Activated CD4-positive, alpha-beta memory T cell treated with anti-CD3 and anti-CD28 coated beads for 36 hours (primary cell): Measurements from ENCODE around the gene IQGAP3. TPM values are rescaled to one million over a fixed set of nuclear protein-coding genes. Genes with fewer than 3 reads are reported as not detected.
A peak's percentile ranks its signal among the peaks of the same experiment; 100 is the strongest.

Source experiments
- CTCF ChIA-PET: fragments of 350-600 bp; sonication (Branson Sonifier 250); formaldehyde crosslinking; loops from one replicate; lab custom pipeline; 2021; ENCODE audit warnings: antibody characterized with exemption, inconsistent platforms; lab: Charles Lee
- POLR2A ChIA-PET: fragments of 350-600 bp; sonication (Branson Sonifier 250); formaldehyde crosslinking; loops from one replicate; lab custom pipeline; 2021; ENCODE audit warnings: antibody characterized with exemption; lab: Charles Lee
- DNase-seq: peaks from one replicate; pipeline ENCODE4 v3.0.0-alpha.2; 2020
- H3K27ac Mint-ChIP-seq: one replicate; pipeline ENCODE4 v1.8.0; 2021; ENCODE audit warnings: mixed read lengths
- H3K27me3 Mint-ChIP-seq: one replicate; pipeline ENCODE4 v1.8.0; 2021; ENCODE audit warnings: mixed read lengths
- H3K36me3 Mint-ChIP-seq: one replicate; pipeline ENCODE4 v1.8.0; 2021; ENCODE audit warnings: mixed read lengths
- H3K4me1 Mint-ChIP-seq: one replicate; pipeline ENCODE4 v1.8.0; 2021; ENCODE audit warnings: low read depth, mixed read lengths
- H3K4me3 Mint-ChIP-seq: one replicate; pipeline ENCODE4 v1.8.0; 2021; ENCODE audit warnings: mild to moderate bottlenecking, mixed read lengths
- H3K9me3 Mint-ChIP-seq: one replicate; pipeline ENCODE4 v1.8.0; 2021; ENCODE audit warnings: mixed read lengths
- intact Hi-C: fragments of 100-400 bp; cut with micrococcal nuclease; formaldehyde crosslinking; loops from one replicate; pipeline ENCODE4 v1.15.1; 2023
- total RNA-seq, 2 experiments: library from RNA; stranded (reverse); gene quantifications; one replicate each; pipeline ENCODE4 v1.2.3, GENCODE V29; 2021

IQGAP3 gene
- total RNA-seq, 2 experiments from 2014 or later, result 16.9 to 19.3 TPM

GRCh38 chr1:156506450-156506849, 65.9 kb downstream of the IQGAP3 start:
- no peaks in the 10 kb centered on the region for H3K27me3 Mint-ChIP-seq
- ChIA-PET POLR2A (no interaction called here), CTCF (no interaction called here)
- H3K4me1 Mint-ChIP-seq, result peaks cover 80% of the 10 kb centered on the region
- H3K9me3 Mint-ChIP-seq, result no peaks in the 10 kb centered on the region
- no peaks in the 10 kb centered on the region for H3K36me3 Mint-ChIP-seq
- peak overlapping the region; percentile 98 for H3K27ac Mint-ChIP-seq
- intact Hi-C loops, result loop anchor here (5.0 to 10.0 kb wide), 2 partner anchors 412 to 649 kb away; partner anchors contain the start of genes GON4L and SYT11
- no peak overlapping the region for H3K4me3 Mint-ChIP-seq
- no peak for DNase-seq

DNA sequence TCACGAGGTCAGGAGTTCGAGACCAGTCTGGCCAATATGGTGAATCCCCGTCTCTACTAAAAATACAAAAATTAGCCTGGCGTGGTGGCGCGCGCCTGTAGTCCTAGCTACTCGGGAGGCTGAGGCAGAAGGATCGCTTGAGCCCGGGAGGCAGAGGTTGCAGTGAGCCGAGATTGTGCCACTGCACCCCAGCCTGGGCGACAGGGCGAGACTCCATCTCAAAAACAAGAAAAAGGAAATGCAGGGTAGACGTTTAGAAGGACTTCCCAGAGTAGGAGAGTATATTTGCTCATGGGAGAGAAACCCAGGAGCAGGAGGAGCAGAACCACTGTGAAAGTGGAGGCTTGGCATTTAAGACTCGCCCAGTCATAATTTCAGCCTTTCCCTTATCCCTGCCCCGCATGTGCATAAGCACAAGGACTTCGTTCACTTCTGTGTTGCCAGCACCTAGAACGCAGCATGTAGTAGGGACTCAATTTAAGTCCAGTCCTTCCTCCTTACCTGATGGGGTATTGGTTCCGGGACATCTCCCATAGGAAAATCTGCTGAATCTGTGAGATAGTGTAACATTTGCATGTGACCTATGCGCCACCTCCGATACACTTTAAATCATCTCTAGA, 66.6 kb downstream of the IQGAP3 start:
- peak overlapping the region; percentile 73 for H3K4me3 Mint-ChIP-seq
- H3K9me3 Mint-ChIP-seq, result no peaks in the 10 kb centered on the region
- ChIA-PET POLR2A (interaction anchor here (0.7 to 7.8 kb wide), 4 partner anchors 15 to 48 kb away, joined by 3 to 103 read pairs (median 4); no protein-coding TSS in a partner anchor), CTCF (interaction anchor here (1.1 to 11.4 kb wide), 4 partner anchors 23 to 222 kb away, joined by 3 to 180 read pairs (median 4); partner anchors contain the start of gene METTL25B)
- no peaks in the 10 kb centered on the region for H3K27me3 Mint-ChIP-seq
- intact Hi-C loops, result loop anchor here (1.0 to 10.0 kb wide), 4 partner anchors 48 to 648 kb away; partner anchors contain the start of genes GON4L, MRPL24 and SYT11
- peaks cover 76% of the 10 kb centered on the region for H3K4me1 Mint-ChIP-seq
- no peak for DNase-seq
- H3K36me3 Mint-ChIP-seq, result no peaks in the 10 kb centered on the region
- H3K27ac Mint-ChIP-seq, result peak overlapping the region; percentile 98

DNA sequence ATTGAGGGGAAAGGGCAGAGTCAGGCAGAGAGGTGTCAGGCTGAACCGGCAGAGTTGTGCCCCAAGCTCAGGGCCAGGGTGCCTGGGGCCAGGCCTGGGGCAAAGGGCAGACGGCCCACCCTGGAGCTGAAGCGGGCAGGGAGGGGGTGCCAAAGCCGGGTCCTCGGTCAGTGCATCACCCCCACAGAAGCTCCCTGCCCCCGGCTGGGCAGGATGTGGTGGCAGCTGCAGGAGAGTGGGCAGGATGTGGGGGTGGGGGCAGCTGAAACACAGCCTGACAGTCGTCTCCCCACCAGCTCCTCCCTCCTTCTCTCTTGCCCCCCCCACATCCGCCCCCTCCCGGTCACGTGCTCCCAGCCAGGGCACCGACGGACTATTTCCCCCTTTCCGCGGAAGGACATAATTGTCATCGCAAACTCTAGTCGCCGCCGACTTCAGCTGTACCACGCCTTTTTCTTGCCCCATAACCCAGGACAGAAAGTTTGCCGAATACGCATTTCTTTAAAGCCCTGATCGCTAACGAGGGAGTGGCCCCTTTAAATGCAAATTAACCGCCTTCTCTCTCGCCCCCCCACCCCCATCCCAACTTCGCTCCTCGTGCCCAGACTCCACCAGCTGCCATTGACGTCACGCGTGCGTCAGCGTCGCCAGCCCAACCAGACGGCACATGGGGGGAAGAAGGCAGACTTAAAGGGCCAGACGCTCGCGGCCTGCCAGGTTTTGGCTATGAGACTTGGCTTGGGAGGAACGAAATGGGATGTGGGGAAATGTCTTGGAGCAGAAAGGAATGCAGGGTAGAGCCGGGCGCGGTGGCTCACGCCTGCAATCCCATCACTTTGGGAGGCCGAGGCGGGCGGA, 67.3 kb downstream of the IQGAP3 start:
- peak overlapping the region; percentile 73 for H3K4me3 Mint-ChIP-seq
- no peaks in the 10 kb centered on the region for H3K27me3 Mint-ChIP-seq
- peak; percentile 99 for DNase-seq
- H3K9me3 Mint-ChIP-seq, result no peaks in the 10 kb centered on the region
- CTCF ChIA-PET, result interaction anchor here (1.1 to 11.4 kb wide), 6 partner anchors 23 to 223 kb away, joined by 3 to 180 read pairs (median 4); partner anchors contain the start of gene METTL25B
- H3K4me1 Mint-ChIP-seq, result peaks cover 69% of the 10 kb centered on the region
- intact Hi-C loops, result loop anchor here (1.0 to 10.0 kb wide), 8 partner anchors 48 to 648 kb away; partner anchors contain the start of genes CCT3, GON4L, GPATCH4 and IQGAP3
- POLR2A ChIA-PET, result interaction anchor here (0.6 to 7.8 kb wide), 7 partner anchors 14 to 242 kb away, joined by 3 to 103 read pairs (median 3); no protein-coding TSS in a partner anchor
- H3K36me3 Mint-ChIP-seq, result no peaks in the 10 kb centered on the region
- peak overlapping the region; percentile 98 for H3K27ac Mint-ChIP-seq

DNA sequence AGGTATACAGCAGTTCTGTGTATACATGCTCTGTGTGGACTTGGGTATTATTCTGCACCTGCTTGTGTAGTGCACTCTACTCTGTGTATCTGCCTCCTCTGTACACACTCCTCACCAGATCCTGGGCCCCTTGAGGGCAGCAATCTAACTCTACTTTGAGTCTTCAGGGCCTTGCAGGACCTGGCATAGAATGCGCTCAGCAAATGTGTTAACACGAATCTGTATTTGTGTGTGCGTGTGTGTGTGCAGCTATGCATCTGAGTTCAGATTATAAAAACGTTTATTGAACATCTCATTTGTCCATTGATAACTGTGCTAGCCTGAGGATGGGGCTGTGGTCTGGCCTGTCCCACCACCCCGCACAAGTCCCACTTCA, 67.9 kb downstream of the IQGAP3 start:
- DNase-seq, result peak; percentile 58
- Mint-ChIP-seq H3K27ac (peak overlapping the region; percentile 98), H3K36me3 (no peaks in the 10 kb centered on the region), H3K4me1 (peaks cover 67% of the 10 kb centered on the region), H3K9me3 (no peaks in the 10 kb centered on the region), H3K27me3 (no peaks in the 10 kb centered on the region), H3K4me3 (peak overlapping the region; percentile 73)
- POLR2A ChIA-PET, result interaction anchor here (0.6 to 7.8 kb wide), 7 partner anchors 14 to 243 kb away, joined by 3 to 103 read pairs (median 3); no protein-coding TSS in a partner anchor
- CTCF ChIA-PET, result interaction anchor here (1.1 to 11.4 kb wide), 7 partner anchors 14 to 223 kb away, joined by 3 to 180 read pairs (median 5); partner anchors contain the start of gene METTL25B
- intact Hi-C loops, result loop anchor here (5.0 to 10.0 kb wide), 5 partner anchors 68 to 410 kb away; partner anchors contain the start of genes CCT3, GPATCH4, IQGAP3 and PMF1

DNA sequence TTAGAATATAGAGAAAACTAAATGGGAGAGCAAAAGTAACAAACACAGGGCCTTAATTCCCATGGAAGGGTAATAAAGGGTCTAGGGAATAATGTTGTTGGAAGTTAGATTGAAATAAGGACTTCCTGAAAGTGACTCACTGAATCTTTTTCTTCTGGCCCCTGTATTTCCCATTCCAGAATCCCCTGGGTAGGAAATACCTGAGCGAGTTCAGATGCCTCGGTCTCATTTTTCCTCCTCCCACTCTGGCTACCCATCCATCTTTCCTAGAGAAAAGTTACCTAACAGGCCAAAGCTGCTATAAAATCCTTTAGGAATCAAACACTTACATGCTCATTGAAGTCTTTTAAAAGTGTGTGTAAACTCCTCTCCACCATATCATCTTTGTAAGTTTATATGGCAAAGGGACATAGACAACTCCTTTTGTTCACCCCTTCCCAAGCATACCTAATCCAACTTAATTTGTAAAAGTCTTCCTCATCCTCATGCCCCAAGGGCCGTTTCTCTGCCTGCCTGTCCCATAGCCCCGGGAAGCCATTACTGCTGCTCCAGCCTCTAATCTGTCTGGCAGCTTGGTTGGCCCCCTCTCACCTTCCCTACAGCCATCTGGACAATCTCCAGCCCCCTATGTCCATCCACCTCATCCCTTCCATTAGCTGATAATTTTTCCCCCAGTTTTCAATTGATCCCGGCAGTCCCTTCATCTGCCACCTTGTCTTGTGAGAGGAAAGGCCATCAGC, 68.5 kb downstream of the IQGAP3 start:
- ChIA-PET POLR2A (interaction anchor here (0.6 to 7.8 kb wide), 5 partner anchors 13 to 47 kb away, joined by 3 to 103 read pairs (median 3); no protein-coding TSS in a partner anchor), CTCF (interaction anchor here (1.2 to 11.4 kb wide), 6 partner anchors 14 to 82 kb away, joined by 3 to 180 read pairs (median 5); no protein-coding TSS in a partner anchor)
- intact Hi-C loops, result loop anchor here (5.0 to 10.0 kb wide), 5 partner anchors 68 to 409 kb away; partner anchors contain the start of genes CCT3, GPATCH4, IQGAP3 and PMF1
- Mint-ChIP-seq H3K27me3 (no peaks in the 10 kb centered on the region), H3K9me3 (no peaks in the 10 kb centered on the region), H3K4me1 (peaks cover 66% of the 10 kb centered on the region), H3K27ac (peak overlapping the region; percentile 98), H3K36me3 (no peaks in the 10 kb centered on the region), H3K4me3 (peak overlapping the region; percentile 73)
- DNase-seq, result no peak

GRCh38 chr1:156502894-156503697, 69.3 kb downstream of the IQGAP3 start:
- Mint-ChIP-seq H3K27ac (peak overlapping the region; percentile 91), H3K9me3 (no peaks in the 10 kb centered on the region), H3K27me3 (no peaks in the 10 kb centered on the region), H3K36me3 (no peaks in the 10 kb centered on the region), H3K4me1 (peaks cover 67% of the 10 kb centered on the region), H3K4me3 (no peak overlapping the region)
- ChIA-PET CTCF (interaction anchor here (0.9 to 11.4 kb wide), 6 partner anchors 13 to 223 kb away, joined by 3 to 180 read pairs (median 7); no protein-coding TSS in a partner anchor), POLR2A (interaction anchor here (1.1 to 7.8 kb wide), 3 partner anchors 13 to 46 kb away, joined by 3 to 103 read pairs (median 3); no protein-coding TSS in a partner anchor)
- DNase-seq, result no peak
- intact Hi-C loops, result loop anchor here (5.0 to 10.0 kb wide), 5 partner anchors 69 to 408 kb away; partner anchors contain the start of genes CCT3, GPATCH4, IQGAP3 and PMF1

DNA sequence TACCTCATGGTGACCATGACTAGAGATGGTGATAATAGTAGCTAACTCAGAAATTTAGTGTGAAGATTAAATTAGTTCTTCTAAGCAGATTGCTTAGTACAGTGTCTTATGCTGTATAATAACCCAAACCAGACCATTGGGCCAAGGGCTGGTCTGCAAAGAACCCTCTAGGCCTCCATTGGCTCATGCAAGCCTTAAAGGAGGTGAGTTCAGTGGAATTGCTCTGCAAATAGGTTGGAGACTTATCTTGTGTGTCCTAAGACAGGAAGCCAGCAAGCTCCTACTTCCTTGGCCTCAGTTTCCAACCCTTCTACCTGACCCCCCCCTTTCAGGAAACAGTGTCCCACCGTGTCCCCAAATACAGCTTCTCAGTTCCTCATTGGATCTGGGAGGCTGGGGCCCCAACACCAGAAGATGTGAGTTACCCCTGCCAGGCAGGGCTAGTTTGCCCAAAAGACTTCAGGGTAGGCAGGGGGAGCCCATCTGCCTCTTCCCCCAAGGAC, 69.9 kb downstream of the IQGAP3 start:
- intact Hi-C loops, result loop anchor here (5.0 to 10.0 kb wide), 5 partner anchors 70 to 408 kb away; partner anchors contain the start of genes CCT3, GPATCH4, IQGAP3 and PMF1
- Mint-ChIP-seq H3K27me3 (no peaks in the 10 kb centered on the region), H3K4me3 (peak overlapping the region; percentile 70), H3K36me3 (no peaks in the 10 kb centered on the region), H3K27ac (peak overlapping the region; percentile 91), H3K4me1 (peaks cover 69% of the 10 kb centered on the region), H3K9me3 (no peaks in the 10 kb centered on the region)
- CTCF ChIA-PET, result interaction anchor here (0.9 to 11.4 kb wide), 8 partner anchors 12 to 224 kb away, joined by 3 to 180 read pairs (median 7); partner anchors contain the start of gene GPATCH4
- DNase-seq, result no peak
- POLR2A ChIA-PET, result interaction anchor here (1.1 to 7.8 kb wide), 4 partner anchors 12 to 45 kb away, joined by 3 to 103 read pairs (median 8); no protein-coding TSS in a partner anchor

DNA sequence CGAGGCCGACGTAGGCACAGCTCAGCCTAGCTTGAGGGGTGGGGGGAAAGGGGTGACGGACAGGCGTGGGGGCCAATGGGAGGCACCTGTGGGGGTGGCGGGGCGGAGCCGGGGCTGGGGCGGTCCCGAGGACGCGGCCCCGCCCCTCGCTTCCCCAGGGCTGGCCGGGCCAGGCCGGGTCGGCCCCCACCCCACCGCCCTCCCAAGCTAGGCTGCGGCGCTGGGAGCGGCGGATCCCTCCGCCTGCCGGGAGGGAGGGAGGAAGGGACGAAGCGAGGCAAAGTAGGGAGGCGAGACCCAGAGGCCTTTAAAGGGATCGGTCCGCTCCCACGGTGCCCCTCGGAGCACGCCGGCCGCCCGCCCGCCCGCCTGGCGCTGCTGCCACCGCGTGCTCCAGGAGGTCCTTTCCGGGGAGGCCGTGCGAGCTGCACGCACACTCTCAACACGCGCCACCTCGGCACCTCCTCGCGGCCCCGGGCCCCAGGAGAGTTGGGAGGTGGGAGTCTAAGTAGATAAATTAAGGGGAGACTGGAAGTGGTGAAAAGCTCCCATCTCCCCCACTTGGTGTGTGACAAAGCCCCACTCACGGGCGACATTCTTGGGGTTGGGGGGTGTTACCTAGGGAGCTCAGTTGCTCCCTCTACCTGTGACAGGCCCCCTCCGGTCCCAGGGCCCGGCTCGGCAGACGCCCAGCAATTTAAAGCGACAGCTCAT, 71.4 kb downstream of the IQGAP3 start:
- CTCF ChIA-PET, result interaction anchor here (0.6 to 11.4 kb wide), 19 partner anchors 8 to 123 kb away, joined by 3 to 180 read pairs (median 5); partner anchors contain the start of genes GPATCH4 and NAXE
- no peaks in the 10 kb centered on the region for H3K27me3 Mint-ChIP-seq
- DNase-seq, result peak; percentile 95
- POLR2A ChIA-PET, result interaction anchor here (0.8 to 7.8 kb wide), 14 partner anchors 10 to 288 kb away, joined by 3 to 103 read pairs (median 6); partner anchors contain the start of genes MRPL24, NAXE and PMF1
- peaks cover 74% of the 10 kb centered on the region for H3K4me1 Mint-ChIP-seq
- intact Hi-C loops, result loop anchor here (1.0 to 10.0 kb wide), 8 partner anchors 12 to 406 kb away; partner anchors contain the start of genes CCT3, GPATCH4, IQGAP3 and PMF1
- no peaks in the 10 kb centered on the region for H3K9me3 Mint-ChIP-seq
- H3K27ac Mint-ChIP-seq, result peak overlapping the region; percentile 91
- no peaks in the 10 kb centered on the region for H3K36me3 Mint-ChIP-seq
- H3K4me3 Mint-ChIP-seq, result peak overlapping the region; percentile 92

GRCh38 chr1:156500543-156500792, 71.9 kb downstream of the IQGAP3 start, which contains the start of gene MEF2D:
TSS of gene MEF2D (minus strand) at chr1:156500775. CDS start at chr1:156483292, 17,483 bp downstream.
- DNase-seq, result no peak
- peaks cover 73% of the 10 kb centered on the region for H3K4me1 Mint-ChIP-seq
- intact Hi-C loops, result loop anchor here (1.0 to 10.0 kb wide), 6 partner anchors 11 to 406 kb away; partner anchors contain the start of genes CCT3, GPATCH4, IQGAP3 and PMF1
- H3K4me3 Mint-ChIP-seq, result peak within 1 kb of the TSS; percentile 92
- H3K27ac Mint-ChIP-seq, result peak within 1 kb of the TSS; percentile 91
- POLR2A ChIA-PET, result interaction anchor here (0.9 to 7.8 kb wide), 12 partner anchors 10 to 221 kb away, joined by 3 to 103 read pairs (median 6); partner anchors contain the start of gene NAXE
- CTCF ChIA-PET, result interaction anchor here (1.0 to 11.4 kb wide), 11 partner anchors 9 to 124 kb away, joined by 3 to 180 read pairs (median 7); partner anchors contain the start of genes GPATCH4 and NAXE
- H3K27me3 Mint-ChIP-seq, result no peaks in the 10 kb centered on the region
- H3K36me3 Mint-ChIP-seq, result no peaks in the 10 kb centered on the region
- no peaks in the 10 kb centered on the region for H3K9me3 Mint-ChIP-seq
